ENCODE measurements around the gene KANSL1.

KANSL1 gene

DNA sequence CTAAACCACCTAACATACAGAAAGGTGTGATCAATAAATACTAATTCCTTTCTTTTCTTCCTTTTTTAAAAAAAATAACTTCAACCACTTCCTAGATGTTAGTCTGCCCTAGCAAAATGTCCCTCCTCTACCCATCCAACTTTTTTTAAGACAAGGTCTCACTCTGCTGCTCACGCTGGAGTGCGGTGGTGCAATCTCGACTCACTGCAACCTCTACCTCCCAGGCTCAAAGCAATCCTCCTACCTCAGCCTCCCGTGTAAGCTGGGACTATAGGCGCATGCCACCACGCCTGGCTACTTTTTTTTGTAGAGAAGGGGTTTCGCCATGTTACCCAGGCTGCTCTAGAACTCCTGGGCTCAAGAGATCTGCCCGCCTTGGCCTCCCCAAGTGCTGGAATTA, 33.1 kb downstream of the KANSL1 start:
- TF ChIP-seq, protein P1, sequence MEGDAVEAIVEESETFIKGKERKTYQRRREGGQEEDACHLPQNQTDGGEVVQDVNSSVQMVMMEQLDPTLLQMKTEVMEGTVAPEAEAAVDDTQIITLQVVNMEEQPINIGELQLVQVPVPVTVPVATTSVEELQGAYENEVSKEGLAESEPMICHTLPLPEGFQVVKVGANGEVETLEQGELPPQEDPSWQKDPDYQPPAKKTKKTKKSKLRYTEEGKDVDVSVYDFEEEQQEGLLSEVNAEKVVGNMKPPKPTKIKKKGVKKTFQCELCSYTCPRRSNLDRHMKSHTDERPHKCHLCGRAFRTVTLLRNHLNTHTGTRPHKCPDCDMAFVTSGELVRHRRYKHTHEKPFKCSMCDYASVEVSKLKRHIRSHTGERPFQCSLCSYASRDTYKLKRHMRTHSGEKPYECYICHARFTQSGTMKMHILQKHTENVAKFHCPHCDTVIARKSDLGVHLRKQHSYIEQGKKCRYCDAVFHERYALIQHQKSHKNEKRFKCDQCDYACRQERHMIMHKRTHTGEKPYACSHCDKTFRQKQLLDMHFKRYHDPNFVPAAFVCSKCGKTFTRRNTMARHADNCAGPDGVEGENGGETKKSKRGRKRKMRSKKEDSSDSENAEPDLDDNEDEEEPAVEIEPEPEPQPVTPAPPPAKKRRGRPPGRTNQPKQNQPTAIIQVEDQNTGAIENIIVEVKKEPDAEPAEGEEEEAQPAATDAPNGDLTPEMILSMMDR (IDR thresholded peaks at IDR 0.05; ENCODE audit: extremely low read depth, missing control alignments) = no peak
- DNase-seq (ENCODE audit: low spot score) = no peak

DNA sequence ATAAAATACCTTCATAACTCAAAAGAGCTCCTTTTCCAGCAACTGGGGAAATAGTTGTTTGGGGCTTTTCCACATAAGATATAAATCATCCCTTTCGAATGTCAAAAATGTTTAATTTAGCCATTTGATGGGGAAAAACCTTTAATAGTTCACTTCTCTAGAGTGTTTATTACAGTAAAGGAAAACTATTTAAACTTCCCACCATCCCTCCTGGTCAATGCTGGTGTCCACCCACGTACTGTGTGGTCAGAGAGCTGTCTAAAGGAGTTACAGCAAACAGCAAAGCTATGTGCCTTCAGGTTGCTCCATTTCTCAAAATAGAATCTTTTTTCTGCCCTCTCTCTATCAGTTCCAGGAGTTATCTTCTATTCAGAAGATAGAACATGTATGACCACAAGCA, 33.5 kb downstream of the KANSL1 start:
- TF ChIP-seq, protein P1 (IDR thresholded peaks at IDR 0.05; ENCODE audit: extremely low read depth, missing control alignments) = no peak
- no peak for DNase-seq (ENCODE audit: low spot score)

DNA sequence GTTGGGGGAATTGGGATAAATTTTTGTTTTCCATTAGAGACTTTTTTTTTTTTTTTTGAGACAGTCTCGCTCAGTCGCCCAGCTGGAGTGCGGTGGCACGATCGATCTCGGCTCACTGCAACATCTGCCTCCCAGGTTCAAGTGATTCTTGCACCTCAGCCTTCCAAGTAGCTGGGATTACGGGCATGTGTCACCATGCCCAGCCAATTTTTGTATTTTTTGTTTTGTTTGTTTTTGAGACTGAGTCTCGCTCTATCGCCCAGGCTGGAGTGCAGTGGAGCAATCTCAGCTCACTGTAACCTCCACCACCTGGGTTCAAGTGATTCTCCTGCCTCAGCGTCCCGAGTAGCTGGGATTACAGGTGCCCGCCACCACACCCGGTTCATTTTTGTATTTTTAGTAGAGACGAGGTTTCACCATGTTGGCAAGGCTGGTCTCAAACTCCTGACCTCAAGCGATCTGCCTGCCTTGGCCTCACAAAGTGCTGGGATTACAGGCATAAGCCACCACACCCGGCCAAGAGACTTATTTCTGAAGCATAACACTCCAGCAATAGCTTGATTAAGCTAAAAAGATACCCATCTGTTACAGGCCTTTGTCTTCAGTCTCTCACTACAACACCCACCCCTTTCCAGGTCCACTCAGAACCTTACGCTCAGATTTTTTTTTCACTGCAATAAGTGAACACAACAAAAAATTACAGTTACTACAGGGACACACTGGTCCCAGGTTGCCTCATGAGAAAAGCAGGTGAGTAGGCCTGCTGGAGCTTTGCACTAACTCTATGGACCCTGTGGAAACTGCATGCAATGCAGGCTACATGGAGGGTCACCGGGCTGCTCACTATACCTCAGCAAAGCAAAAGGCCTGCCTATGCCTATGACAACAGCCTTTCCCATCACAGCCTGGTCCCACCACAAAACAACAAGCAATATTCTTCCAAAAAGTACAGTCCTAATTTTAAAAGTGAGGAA, 34.6 kb downstream of the KANSL1 start:
- DNase-seq (ENCODE audit: low spot score) = no peak
- TF ChIP-seq, protein P1 (IDR thresholded peaks at IDR 0.05; ENCODE audit: extremely low read depth, missing control alignments) = no peak

DNA sequence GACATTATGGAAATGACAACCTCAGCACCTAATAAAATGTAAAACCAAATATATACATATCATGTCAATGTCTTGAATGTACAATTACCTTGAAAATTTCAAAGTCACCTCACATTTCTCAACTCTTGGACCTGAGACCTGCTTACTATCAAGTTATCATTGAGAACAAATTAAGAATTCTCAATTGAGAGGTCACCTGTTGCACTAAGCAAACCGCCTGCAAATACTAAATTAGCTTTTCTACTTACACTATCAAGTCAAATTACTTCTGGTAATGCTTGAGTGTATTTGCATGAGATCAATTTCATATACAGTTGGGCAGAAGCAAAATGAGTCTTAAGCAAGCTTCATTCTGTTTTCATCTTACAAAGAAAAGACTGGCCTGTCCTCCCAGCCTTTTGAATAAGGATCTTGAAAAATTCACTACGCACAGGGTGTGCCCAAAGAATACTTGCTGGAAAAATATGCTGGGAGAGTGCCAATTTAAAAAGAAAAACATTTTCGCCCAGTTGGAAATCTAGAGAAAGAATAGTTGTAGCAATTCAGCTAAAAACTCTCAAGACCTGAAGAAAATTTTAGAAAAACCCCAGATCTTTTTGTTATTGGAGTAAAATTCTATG, 35.7 kb downstream of the KANSL1 start:
- DNase-seq (ENCODE audit: low spot score) = no peak
- TF ChIP-seq, protein P1 (IDR thresholded peaks at IDR 0.05; ENCODE audit: extremely low read depth, missing control alignments) = no peak

DNA sequence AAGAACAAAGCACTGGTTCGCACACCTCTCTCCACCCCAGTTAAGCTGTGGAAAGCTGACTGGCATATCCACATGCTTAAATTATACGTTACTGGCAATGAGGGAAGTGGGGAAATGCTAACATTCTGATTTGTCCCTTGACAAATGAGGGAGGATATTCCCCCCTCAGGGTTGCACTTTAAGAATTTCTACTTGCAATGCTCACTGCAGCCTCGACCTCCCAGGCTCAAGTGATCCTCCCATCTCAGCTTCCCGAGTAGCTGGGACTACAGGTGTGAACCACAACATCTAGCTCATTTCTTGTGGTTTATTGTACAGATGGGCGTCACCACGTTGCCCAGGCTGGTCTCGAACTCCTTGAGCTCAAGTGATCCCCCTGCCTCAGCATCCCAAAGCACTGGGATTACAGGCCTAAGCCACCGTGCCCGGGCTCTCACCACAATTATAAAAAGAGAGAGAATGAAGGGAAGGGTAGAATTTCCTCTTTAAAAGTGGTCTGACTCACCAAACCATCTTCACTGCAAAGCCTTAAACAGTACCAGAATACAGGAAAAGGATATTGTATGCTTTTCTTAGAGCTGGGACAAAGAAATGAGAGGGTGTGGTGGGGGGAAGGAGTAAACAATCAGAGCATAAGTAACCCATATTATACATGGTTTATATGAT, 38.9 kb downstream of the KANSL1 start:
- TF ChIP-seq, protein P1 (IDR thresholded peaks at IDR 0.05; ENCODE audit: extremely low read depth, missing control alignments) = no peak
- no peak for DNase-seq (ENCODE audit: low spot score)

DNA sequence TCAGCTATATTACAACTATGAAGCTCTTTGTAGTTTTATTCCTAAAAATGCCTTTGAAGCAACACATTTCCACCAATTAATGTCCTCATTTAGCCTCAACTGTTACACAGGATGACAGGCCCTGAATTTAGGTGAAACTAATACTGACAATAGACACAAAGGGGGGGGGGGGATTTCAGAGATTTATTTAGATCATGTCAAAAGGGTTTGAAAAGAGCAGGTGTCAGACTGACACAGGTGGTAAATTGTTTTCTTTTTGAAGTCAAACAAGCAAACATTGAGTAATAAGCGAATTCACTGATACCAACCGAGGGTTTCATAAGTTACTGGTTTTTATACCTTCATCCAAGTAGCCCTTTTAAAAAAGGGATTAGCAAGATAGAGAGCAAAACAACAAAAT, 40.8 kb downstream of the KANSL1 start:
- TF ChIP-seq, protein P1 (IDR thresholded peaks at IDR 0.05; ENCODE audit: extremely low read depth, missing control alignments) = no peak
- DNase-seq (ENCODE audit: low spot score) = peak; percentile 18

DNA sequence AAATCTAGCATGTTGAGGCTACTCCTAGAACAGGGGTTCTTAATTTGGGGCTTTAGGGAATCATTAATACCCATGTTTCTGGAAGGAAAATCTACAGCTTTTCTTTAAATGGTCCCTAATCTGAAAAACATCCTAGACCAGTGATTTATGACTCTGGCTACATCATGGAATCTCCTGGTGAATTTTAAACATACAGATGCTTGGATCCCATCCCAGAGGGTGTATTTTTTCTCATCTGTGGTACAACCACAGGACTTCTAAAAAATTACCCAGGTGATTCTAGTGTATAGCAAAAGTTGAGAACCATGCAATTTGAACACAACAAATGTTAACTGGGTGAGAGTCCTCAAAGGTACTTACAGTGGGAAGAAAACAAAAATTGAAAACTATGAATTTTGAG, 41.5 kb downstream of the KANSL1 start:
- TF ChIP-seq, protein P1 (IDR thresholded peaks at IDR 0.05; ENCODE audit: extremely low read depth, missing control alignments) = no peak
- no peak for DNase-seq (ENCODE audit: low spot score)

All from GM20000 (cell line).